GM10248 (cell line): ENCODE results near the gene ATF7.

Experiments
- CTCF ChIA-PET: fragments of 300-600 bp; sonication (Branson Sonifier 250); formaldehyde crosslinking; extraction: SDS; loops from one replicate; lab custom pipeline; 2021; ENCODE audit warnings: antibody characterized with exemption; lab: Yijun Ruan, JAX
- POLR2A ChIA-PET: fragments of 350-650 bp; sonication (Branson Sonifier 250); formaldehyde crosslinking; extraction: SDS; loops from one replicate; lab custom pipeline; 2020; ENCODE audit warnings: antibody characterized with exemption; lab: Yijun Ruan, JAX
- DNase-seq: peaks from one replicate; pipeline ENCODE4 v3.0.0; 2012; ENCODE audit errors: extremely low spot score
- CTCF ChIP-seq: IDR thresholded peaks from 2 replicates; pipeline ENCODE4 v1.5.1; 2012; ENCODE audit warnings: mild to moderate bottlenecking, low read depth; ENCODE audit errors: extremely low read depth, missing control alignments, control extremely low read depth

Gene ATF7

DNA sequence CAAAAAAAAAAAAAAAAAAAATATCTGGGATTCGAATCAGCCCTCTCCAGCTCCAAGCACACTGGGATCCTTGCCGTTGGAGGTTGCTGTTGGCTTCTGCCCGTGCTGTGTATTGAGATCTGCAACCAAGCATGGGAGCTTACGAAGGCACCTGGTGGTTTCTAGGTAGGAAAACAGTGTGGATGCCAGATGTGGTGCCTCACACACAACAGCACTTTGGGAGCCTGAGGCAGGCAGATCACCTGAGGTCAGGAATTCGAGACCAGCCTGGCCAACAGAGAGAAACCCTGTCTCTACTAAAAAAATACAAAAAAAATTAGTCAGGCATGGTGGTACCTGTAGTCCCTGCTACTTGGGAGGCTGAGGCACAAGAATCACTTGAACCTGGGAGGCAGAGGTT, 47.4 kb downstream of the ATF7 start:
- no peak for DNase-seq
- CTCF ChIA-PET: interaction anchor here (1.0 to 8.4 kb wide), 5 partner anchors 10 to 97 kb away, joined by 3 to 45 read pairs (median 4); partner anchors contain the start of gene ATP5MC2
- POLR2A ChIA-PET: no interaction called here
- no peak for TF ChIP-seq CTCF

DNA sequence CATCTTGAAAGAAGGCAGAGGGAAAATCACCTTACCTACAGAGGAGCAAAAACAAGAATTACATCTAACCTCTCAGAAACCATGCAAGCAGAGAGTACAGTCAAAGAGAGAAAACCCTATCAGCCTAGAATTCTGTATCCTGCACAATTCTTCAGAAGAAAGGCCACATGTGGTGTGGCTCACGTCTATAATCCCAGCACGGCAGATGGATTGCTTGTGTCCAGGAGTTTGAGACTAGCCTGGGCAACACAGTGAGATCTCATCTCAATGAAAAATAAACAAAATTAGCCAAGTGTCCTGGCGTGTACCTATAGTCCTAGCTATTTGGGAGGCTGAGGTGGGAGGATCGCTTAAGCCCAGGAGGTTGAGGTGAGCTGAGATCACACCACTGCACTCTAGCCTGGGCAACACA, 48.2 kb downstream of the ATF7 start:
- TF ChIP-seq CTCF: no peak
- DNase-seq: peak; percentile 60
- CTCF ChIA-PET: interaction anchor here (1.0 to 8.4 kb wide), 4 partner anchors 14 to 98 kb away, joined by 3 to 45 read pairs (median 4); partner anchors contain the start of gene ATP5MC2
- POLR2A ChIA-PET: no interaction called here

- TF ChIP-seq CTCF: no peak
- DNase-seq: no peak
- CTCF ChIA-PET: interaction anchor here (1.2 to 8.4 kb wide), 3 partner anchors 24 to 100 kb away, joined by 3 to 45 read pairs (median 7); partner anchors contain the start of gene ATP5MC2
- POLR2A ChIA-PET: no interaction called here
Observed at GRCh38 chr12:53575502-53576249, 50.5 kb downstream of the ATF7 start.

DNA sequence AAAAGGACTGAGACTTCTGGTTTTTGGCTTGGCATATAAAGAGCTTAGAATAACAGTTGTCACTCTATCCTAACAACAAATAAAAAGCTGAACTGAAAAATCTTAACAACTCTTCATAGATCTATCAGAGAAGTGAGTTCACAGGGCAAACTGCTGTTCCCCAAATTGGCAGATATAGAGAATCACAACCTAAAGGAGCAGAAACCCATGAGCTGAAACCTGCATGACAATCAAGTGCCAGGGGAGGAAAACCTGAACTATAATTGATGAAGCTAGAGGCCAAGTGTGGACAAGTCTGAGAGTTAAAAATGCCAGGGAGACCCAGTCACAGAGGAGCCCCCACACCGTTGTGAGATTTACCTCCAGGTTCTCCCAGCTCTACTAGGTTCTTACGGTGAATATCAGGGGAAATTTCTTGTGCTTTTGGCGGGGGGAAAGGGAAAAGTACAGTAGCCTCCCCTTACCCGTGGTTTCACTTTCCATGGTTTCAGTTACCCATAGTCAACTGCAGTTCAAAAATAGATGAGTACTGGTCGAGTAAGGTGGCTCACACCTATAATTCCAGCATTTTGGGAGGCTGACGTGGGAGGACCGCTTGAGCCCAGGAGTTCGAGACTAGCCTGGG, 53.9 kb downstream of the ATF7 start:
- POLR2A ChIA-PET: no interaction called here
- DNase-seq: no peak
- TF ChIP-seq CTCF: no peak
- CTCF ChIA-PET: interaction anchor here (0.8 to 2.3 kb wide), 5 partner anchors 17 to 174 kb away, joined by 3 to 8 read pairs (median 3); no protein-coding TSS in a partner anchor

- POLR2A ChIA-PET: no interaction called here
- CTCF ChIA-PET: interaction anchor here (0.8 to 2.3 kb wide), 4 partner anchors 18 to 175 kb away, joined by 3 to 8 read pairs (median 4); no protein-coding TSS in a partner anchor
- no peak for DNase-seq
- no peak for TF ChIP-seq CTCF
Observed at GRCh38 chr12:53571295-53571694, 54.9 kb downstream of the ATF7 start.

GRCh38 chr12:53568809-53569557, 57.2 kb downstream of the ATF7 start:
- DNase-seq: no peak
- TF ChIP-seq CTCF: no peak
- POLR2A ChIA-PET: no interaction called here
- CTCF ChIA-PET: interaction anchor here (0.7 to 2.3 kb wide), 7 partner anchors 10 to 139 kb away, joined by 3 to 12 read pairs (median 3); no protein-coding TSS in a partner anchor
